KBM-7 (cell line): Measurements from ENCODE around the gene UBA6.

Experiments used
- DNase-seq: peaks from one replicate; pipeline ENCODE4 v3.0.0-alpha.2; 2015
- in situ Hi-C: fragments of 300-500 bp; cut with MboI; formaldehyde crosslinking; loops from 2 replicates; pipeline ENCODE4 v1.14.3; 2020; ENCODE audit warnings: low sequenced_read_pairs, low pct_unique_long_range_greater_than_20kb, mixed read lengths

Gene UBA6

GRCh38 chr4:67603310-67604028, 97.5 kb downstream of the UBA6 start:
- in situ Hi-C loops, result no loop called here
- DNase-seq, result no peak

- in situ Hi-C loops, result no loop called here
- DNase-seq, result no peak
These were observed 107.2 kb downstream of the UBA6 start for GRCh38 chr4:67593741-67594175.

GRCh38 chr4:67587156-67587555, 113.8 kb downstream of the UBA6 start:
- in situ Hi-C loops, result no loop called here
- DNase-seq, result no peak

- no peak for DNase-seq
- in situ Hi-C loops, result no loop called here
These were observed 116.5 kb downstream of the UBA6 start for GRCh38 chr4:67584496-67584895.

- in situ Hi-C loops, result no loop called here
- no peak for DNase-seq
These were observed 119.0 kb downstream of the UBA6 start for GRCh38 chr4:67581913-67582312.

GRCh38 chr4:67581208-67581857, 119.6 kb downstream of the UBA6 start:
- in situ Hi-C loops, result no loop called here
- DNase-seq, result peak; percentile 63

- DNase-seq, result no peak
- in situ Hi-C loops, result no loop called here
These were observed 120.4 kb downstream of the UBA6 start for GRCh38 chr4:67580577-67580976.

GRCh38 chr4:67576538-67576937, 124.4 kb downstream of the UBA6 start:
- in situ Hi-C loops, result no loop called here
- DNase-seq, result no peak

- DNase-seq, result no peak
- in situ Hi-C loops, result no loop called here
These were observed 124.9 kb downstream of the UBA6 start for GRCh38 chr4:67576059-67576466.

GRCh38 chr4:67575232-67576058, 125.5 kb downstream of the UBA6 start:
- DNase-seq, result peak; percentile 82
- in situ Hi-C loops, result no loop called here

GRCh38 chr4:67573193-67573592, 127.8 kb downstream of the UBA6 start:
- in situ Hi-C loops, result no loop called here
- peak; percentile 43 for DNase-seq

- in situ Hi-C loops, result no loop called here
These were observed 129.0 kb downstream of the UBA6 start for GRCh38 chr4:67571975-67572374.

GRCh38 chr4:67570537-67570936, 130.4 kb downstream of the UBA6 start:
- DNase-seq, result no peak
- in situ Hi-C loops, result no loop called here

More at GRCh38 chr4:67571975-67572374, 129.0 kb downstream of the UBA6 start:
- DNase-seq, result no peak

- DNase-seq, result no peak
- in situ Hi-C loops, result no loop called here
These were observed 132.1 kb downstream of the UBA6 start for GRCh38 chr4:67568820-67569219.

- in situ Hi-C loops, result no loop called here
These were observed 134.6 kb downstream of the UBA6 start for GRCh38 chr4:67566335-67566734.

GRCh38 chr4:67565284-67565683, 135.7 kb downstream of the UBA6 start:
- in situ Hi-C loops, result no loop called here
- DNase-seq, result no peak

More at GRCh38 chr4:67566335-67566734, 134.6 kb downstream of the UBA6 start:
- no peak for DNase-seq
